Erythroblast (primary cell): ENCODE results near the gene NR3C1.

Source experiments
- GATA1 ChIP-seq: IDR thresholded peaks from 2 replicates; pipeline ENCODE4 v1.6.1; 2011; ENCODE audit warnings: low read depth, mild to moderate bottlenecking, control low read depth, low read length, moderate library complexity
- POLR2A ChIP-seq: IDR thresholded peaks from 2 replicates; pipeline ENCODE4 v1.6.1; 2011; ENCODE audit warnings: mild to moderate bottlenecking, low read length

DNA sequence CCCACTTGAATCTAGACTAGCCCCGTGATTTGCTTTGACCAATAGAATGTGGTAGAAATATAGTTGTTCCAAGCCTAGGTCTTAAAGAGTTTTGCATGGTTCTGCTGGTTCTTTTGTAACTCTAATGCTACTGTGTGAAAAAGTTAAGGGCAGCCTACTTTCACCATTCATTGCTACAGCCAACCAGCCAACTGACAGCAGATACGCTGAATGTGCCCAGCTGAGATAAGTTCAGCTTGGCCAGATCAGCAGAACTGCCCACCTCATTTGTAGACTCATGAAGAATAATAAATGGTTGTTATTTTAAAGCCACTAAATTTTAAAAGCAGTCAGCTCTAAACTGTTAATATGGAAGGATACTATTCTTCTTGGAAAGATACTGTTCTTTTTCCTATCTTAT is 23.9 kb downstream of the NR3C1 start:
- TF ChIP-seq POLR2A: no peak
- TF ChIP-seq GATA1: no peak
